HL-60 (cell line): ENCODE measurements around the gene INO80C.

ENCODE experiments used
- GABPA ChIP-seq: IDR thresholded peaks from 2 replicates; pipeline ENCODE4 v1.6.1; 2012; ENCODE audit warnings: low read depth
- POLR2AphosphoS5 ChIP-seq: IDR thresholded peaks from 2 replicates; pipeline ENCODE4 v1.6.1; 2012; ENCODE audit warnings: low read depth
- SPI1 ChIP-seq: IDR thresholded peaks from 2 replicates; pipeline ENCODE4 v1.6.1; 2012; ENCODE audit warnings: low read depth, mild to moderate bottlenecking, borderline replicate concordance
- TF ChIP-seq, protein P1 (sequence below): IDR thresholded peaks from one replicate; pipeline ENCODE4 v1.5.1; 2011; ENCODE audit warnings: low read length, control low read depth, inconsistent platforms; ENCODE audit not compliant: insufficient read depth
- TF ChIP-seq, protein P2 (sequence below): IDR thresholded peaks from 2 replicates; pipeline ENCODE4 v1.6.1; 2012; ENCODE audit warnings: low read depth; ENCODE audit not compliant: insufficient replicate concordance

GRCh38 chr18:35510076-35510651 is 12.4 kb upstream of the INO80C start:
- TF ChIP-seq, protein P1, sequence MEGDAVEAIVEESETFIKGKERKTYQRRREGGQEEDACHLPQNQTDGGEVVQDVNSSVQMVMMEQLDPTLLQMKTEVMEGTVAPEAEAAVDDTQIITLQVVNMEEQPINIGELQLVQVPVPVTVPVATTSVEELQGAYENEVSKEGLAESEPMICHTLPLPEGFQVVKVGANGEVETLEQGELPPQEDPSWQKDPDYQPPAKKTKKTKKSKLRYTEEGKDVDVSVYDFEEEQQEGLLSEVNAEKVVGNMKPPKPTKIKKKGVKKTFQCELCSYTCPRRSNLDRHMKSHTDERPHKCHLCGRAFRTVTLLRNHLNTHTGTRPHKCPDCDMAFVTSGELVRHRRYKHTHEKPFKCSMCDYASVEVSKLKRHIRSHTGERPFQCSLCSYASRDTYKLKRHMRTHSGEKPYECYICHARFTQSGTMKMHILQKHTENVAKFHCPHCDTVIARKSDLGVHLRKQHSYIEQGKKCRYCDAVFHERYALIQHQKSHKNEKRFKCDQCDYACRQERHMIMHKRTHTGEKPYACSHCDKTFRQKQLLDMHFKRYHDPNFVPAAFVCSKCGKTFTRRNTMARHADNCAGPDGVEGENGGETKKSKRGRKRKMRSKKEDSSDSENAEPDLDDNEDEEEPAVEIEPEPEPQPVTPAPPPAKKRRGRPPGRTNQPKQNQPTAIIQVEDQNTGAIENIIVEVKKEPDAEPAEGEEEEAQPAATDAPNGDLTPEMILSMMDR, result no peak
- TF ChIP-seq POLR2AphosphoS5 (no peak), GABPA (no peak), SPI1 (no peak)
- TF ChIP-seq, protein P2, sequence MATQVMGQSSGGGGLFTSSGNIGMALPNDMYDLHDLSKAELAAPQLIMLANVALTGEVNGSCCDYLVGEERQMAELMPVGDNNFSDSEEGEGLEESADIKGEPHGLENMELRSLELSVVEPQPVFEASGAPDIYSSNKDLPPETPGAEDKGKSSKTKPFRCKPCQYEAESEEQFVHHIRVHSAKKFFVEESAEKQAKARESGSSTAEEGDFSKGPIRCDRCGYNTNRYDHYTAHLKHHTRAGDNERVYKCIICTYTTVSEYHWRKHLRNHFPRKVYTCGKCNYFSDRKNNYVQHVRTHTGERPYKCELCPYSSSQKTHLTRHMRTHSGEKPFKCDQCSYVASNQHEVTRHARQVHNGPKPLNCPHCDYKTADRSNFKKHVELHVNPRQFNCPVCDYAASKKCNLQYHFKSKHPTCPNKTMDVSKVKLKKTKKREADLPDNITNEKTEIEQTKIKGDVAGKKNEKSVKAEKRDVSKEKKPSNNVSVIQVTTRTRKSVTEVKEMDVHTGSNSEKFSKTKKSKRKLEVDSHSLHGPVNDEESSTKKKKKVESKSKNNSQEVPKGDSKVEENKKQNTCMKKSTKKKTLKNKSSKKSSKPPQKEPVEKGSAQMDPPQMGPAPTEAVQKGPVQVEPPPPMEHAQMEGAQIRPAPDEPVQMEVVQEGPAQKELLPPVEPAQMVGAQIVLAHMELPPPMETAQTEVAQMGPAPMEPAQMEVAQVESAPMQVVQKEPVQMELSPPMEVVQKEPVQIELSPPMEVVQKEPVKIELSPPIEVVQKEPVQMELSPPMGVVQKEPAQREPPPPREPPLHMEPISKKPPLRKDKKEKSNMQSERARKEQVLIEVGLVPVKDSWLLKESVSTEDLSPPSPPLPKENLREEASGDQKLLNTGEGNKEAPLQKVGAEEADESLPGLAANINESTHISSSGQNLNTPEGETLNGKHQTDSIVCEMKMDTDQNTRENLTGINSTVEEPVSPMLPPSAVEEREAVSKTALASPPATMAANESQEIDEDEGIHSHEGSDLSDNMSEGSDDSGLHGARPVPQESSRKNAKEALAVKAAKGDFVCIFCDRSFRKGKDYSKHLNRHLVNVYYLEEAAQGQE, result no peak
